Activated naive CD8-positive, alpha-beta T cell (primary cell): ENCODE measurements around the gene GPR137.
A peak's percentile ranks its signal among the peaks of the same experiment; 100 is the strongest.

Source experiments
- H3K27ac Mint-ChIP-seq: one replicate; pipeline ENCODE4 v1.8.0; 2021; ENCODE audit warnings: mixed read lengths
- H3K27me3 Mint-ChIP-seq: one replicate; pipeline ENCODE4 v1.8.0; 2021; ENCODE audit warnings: mixed read lengths
- H3K36me3 Mint-ChIP-seq: one replicate; pipeline ENCODE4 v1.8.0; 2021; ENCODE audit warnings: mixed read lengths
- H3K4me1 Mint-ChIP-seq: one replicate; pipeline ENCODE4 v1.8.0; 2021; ENCODE audit warnings: low read depth, mixed read lengths
- H3K4me3 Mint-ChIP-seq: one replicate; pipeline ENCODE4 v1.8.0; 2021; ENCODE audit warnings: mild to moderate bottlenecking, mixed read lengths
- H3K9me3 Mint-ChIP-seq: one replicate; pipeline ENCODE4 v1.8.0; 2021; ENCODE audit warnings: low read depth, mixed read lengths

The GPR137 gene

DNA sequence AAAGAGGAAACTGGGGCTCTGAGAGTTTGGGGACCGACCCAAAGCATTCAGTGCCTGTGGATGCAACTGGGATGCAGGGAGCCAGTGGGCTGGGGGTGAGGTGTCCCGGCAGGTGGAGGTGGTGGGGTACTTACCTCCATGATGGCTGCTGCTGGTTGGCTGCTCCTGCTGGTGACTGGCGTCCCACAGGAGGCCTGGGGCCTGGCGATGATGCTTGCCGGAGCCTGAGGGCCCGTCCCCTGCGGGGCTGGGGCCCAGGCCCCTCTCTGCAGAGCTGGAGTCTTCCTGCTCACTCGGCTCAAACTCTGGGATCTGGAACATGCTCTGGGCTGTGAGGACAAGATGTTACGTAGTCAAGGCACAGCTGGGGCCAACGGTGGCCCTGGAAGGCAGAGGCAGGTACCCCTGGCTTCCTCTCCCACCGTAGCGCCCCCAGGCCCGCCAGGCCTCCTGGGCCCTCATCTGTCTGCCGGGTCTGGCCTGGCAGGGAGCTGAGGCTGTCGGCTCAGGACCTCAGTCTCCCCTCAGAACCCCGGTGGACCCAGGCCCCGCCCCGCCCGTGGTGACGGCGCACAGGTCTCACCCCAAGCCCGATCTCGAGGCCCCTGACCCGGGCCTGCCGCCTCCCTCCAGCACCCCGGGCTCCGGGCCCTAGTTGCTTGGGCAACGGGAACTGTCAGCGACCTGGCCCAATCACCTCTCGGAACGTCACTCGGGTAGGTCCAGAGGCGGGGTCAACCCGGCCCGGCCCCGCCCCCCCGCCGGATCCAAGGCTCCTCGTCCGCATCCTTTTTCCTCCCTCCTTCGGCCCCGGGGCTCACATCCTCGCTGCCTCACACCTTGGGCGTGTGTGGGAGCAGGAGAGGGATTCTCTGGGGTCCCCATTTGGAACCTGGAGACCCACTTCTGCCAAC lies 1.3 kb upstream of the GPR137 start, which contains the start of gene BAD:
BAD (minus strand) TSS at position 618 of the 914 bp plus-strand sequence; CDS start at position 321, 297 bp downstream.
- no peaks in the 10 kb centered on the region for H3K36me3 Mint-ChIP-seq
- peak within 1 kb of the TSS; percentile 86 for H3K4me3 Mint-ChIP-seq
- H3K27me3 Mint-ChIP-seq = no peaks in the 10 kb centered on the region
- peak within 1 kb of the TSS; percentile 87 for H3K27ac Mint-ChIP-seq
- no peaks in the 10 kb centered on the region for H3K9me3 Mint-ChIP-seq
- H3K4me1 Mint-ChIP-seq = peaks cover 15% of the 10 kb centered on the region

DNA sequence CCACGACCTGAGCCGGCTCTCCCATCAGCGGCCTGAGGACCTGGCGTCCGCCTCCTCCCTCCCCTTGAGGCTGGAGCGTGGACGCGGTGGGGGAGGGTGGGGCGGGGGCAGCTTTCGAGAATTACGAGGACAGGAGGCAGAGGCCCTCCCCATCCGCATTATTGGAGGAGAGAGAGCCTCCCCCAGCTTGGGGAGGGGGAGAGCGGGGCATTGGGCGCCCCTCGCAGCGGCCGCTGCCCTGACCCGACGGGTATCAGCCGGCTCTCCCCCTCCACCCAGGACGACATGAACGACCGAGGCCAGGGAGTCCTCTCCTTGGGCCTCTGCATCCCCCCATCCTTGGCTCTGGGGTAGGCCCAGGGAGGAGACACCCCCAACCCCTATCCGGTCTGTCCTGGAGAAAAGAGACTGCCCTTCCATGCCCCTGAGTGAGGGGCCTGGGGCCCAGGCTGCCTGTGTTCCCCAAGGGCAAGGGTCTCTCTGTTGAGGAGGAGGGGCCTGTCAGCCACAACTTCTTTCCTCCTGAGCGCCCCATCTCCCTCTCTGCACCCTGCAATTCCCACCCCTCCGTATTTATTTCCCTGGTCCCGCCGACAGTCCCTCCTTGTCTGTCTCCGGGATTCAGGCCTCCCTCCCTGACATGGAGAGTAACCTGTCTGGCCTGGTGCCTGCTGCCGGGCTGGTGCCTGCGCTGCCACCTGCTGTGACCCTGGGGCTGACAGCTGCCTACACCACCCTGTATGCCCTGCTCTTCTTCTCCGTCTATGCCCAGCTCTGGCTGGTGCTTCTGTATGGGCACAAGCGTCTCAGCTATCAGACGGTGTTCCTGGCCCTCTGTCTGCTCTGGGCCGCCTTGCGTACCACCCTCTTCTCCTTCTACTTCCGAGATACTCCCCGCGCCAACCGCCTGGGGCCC lies 495 bp downstream of the GPR137 start:
- Mint-ChIP-seq H3K36me3 (no peaks in the 10 kb centered on the region), H3K4me3 (peak overlapping the region; percentile 78), H3K4me1 (peaks cover 19% of the 10 kb centered on the region), H3K9me3 (no peaks in the 10 kb centered on the region), H3K27ac (peak overlapping the region; percentile 72), H3K27me3 (peaks cover 5% of the 10 kb centered on the region)

DNA sequence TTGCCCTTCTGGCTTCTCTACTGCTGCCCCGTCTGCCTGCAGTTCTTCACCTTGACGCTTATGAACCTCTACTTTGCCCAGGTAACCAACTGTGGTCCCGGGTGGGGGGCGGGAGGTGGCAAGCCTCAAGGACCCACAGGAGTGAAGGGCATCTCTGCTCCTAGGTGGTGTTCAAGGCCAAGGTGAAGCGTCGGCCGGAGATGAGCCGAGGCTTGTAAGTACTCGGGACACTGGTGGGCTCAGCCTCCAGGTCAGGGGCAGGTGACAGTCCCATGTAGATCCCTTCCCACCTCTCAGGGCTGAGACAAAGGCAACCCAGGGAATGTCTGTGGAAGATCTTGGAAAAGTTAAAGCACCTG lies 1.1 kb downstream of the GPR137 start:
- Mint-ChIP-seq H3K9me3 (no peaks in the 10 kb centered on the region), H3K36me3 (no peaks in the 10 kb centered on the region), H3K27ac (peak overlapping the region; percentile 72), H3K27me3 (peaks cover 5% of the 10 kb centered on the region), H3K4me1 (peaks cover 19% of the 10 kb centered on the region), H3K4me3 (peak overlapping the region; percentile 78)

DNA sequence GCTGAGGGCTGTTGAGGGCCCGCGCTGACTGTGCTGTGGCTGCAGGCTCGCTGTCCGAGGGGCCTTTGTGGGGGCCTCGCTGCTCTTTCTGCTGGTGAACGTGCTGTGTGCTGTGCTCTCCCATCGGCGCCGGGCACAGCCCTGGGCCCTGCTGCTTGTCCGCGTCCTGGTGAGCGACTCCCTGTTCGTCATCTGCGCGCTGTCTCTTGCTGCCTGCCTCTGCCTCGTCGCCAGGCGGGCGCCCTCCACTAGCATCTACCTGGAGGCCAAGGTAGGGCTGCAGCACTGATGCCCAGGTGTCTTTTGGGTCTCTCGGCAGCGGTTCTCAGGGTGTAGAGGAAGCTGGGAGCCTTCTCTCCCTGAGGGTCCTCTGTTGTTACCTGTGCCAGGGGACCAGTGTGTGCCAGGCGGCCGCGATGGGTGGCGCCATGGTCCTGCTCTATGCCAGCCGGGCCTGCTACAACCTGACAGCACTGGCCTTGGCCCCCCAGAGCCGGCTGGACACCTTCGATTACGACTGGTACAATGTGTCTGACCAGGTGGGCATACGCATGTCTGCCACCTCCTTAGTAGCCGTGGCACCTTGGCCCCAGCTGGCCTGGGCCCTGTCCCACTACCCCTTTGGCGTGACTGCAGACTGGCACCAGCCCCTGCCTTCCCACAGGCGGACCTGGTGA lies 2.2 kb downstream of the GPR137 start:
- no peak overlapping the region for H3K27ac Mint-ChIP-seq
- no peaks in the 10 kb centered on the region for H3K9me3 Mint-ChIP-seq
- peaks cover 21% of the 10 kb centered on the region for H3K4me1 Mint-ChIP-seq

DNA sequence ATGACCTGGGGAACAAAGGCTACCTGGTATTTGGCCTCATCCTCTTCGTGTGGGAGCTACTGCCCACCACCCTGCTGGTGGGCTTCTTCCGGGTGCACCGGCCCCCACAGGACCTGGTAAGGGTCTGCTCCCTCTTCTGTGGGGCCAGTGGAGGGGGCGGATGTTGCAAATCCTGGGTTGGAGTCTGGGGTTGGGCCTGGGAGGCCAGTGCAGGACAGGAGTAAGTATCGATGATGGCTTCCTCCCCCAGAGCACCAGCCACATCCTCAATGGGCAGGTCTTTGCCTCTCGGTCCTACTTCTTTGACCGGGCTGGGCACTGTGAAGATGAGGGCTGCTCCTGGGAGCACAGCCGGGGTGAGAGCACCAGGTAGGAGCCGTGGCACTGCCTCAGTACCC lies 2.7 kb downstream of the GPR137 start:
- Mint-ChIP-seq H3K4me3 (no peak overlapping the region), H3K9me3 (no peaks in the 10 kb centered on the region), H3K36me3 (no peaks in the 10 kb centered on the region), H3K27ac (no peak overlapping the region), H3K4me1 (peaks cover 18% of the 10 kb centered on the region), H3K27me3 (peaks cover 7% of the 10 kb centered on the region)

More for the DNA sequence above, 2.2 kb downstream of the GPR137 start:
- H3K4me3 Mint-ChIP-seq = no peak overlapping the region
- H3K27me3 Mint-ChIP-seq = peaks cover 5% of the 10 kb centered on the region
- H3K36me3 Mint-ChIP-seq = no peaks in the 10 kb centered on the region

DNA sequence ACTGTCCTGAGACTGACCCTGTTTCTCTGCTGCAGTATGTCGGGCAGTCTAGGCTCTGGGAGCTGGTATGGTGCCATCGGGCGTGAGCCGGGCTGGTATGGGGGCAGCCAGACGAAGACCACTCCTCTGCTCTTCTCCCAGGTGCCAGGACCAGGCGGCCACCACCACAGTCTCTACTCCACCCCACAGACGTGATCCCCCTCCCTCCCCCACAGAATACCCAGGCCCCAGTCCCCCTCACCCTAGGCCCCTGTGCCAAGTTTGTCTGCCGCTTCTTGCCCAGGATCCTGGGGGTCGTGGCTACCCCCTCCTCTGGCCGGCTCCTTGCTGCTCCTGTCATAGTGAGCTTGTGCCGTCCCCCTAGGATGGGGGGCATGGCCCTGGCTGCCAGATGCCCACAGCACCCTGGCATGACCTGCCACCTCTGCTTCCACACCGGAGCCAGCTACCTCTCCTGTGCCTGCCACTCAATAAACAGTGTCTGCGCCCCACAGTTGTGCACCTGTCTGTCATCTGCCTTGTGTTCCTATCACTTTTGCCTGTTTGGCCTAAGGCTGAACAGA lies 3.4 kb downstream of the GPR137 start:
- H3K9me3 Mint-ChIP-seq = no peaks in the 10 kb centered on the region
- no peaks in the 10 kb centered on the region for H3K36me3 Mint-ChIP-seq
- peaks cover 8% of the 10 kb centered on the region for H3K27me3 Mint-ChIP-seq
- no peak overlapping the region for H3K4me3 Mint-ChIP-seq
- peaks cover 15% of the 10 kb centered on the region for H3K4me1 Mint-ChIP-seq
- H3K27ac Mint-ChIP-seq = no peak overlapping the region

DNA sequence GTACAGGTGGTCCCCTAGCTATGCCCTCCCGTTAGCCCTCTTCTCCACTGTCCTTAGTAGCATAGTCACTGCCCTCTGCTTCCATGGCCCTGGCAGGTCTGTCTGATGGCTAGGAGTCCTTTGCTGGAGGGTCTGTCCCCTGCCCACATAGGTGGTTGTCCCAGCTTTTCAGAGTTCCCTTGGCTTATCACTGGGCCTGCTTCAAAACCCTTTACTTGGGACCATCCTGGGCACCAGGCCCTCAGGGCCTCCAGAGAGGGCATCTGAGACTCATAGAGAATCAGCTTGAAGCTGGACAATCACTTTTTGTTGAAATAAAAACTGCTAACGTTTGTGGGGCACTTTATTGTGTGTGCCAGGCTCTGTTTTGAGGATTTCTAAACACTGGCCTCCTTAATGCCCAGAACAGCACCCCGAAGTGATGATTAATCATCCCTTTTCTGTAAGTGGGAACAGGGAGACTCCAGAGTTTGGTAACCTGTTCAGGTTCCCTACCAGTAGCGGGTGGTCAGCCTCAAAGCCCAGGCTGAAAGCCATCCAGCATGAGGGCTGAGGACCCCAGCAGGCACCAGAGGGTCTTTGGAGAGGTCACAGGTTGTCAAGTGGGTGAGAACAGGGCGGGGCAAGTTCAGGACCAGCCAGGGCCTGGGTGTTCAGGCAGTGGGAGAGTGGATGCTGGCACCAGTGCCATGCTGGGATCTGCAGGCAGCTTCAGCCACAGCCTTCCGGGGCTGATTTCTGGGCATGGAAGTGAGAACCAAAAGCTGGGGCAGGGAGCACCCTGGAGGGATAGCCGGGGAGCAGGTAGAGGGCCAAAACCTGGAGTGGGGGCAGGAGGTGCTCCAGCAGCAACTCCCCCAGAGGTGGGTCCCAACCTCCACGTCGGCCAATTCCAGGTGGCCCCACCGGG lies 5.0 kb downstream of the GPR137 start:
- no peaks in the 10 kb centered on the region for H3K36me3 Mint-ChIP-seq
- peaks cover 15% of the 10 kb centered on the region for H3K27me3 Mint-ChIP-seq
- no peaks in the 10 kb centered on the region for H3K9me3 Mint-ChIP-seq
- peak overlapping the region; percentile 54 for H3K27ac Mint-ChIP-seq
- H3K4me1 Mint-ChIP-seq = peaks cover 15% of the 10 kb centered on the region
- peak overlapping the region; percentile 82 for H3K4me3 Mint-ChIP-seq

DNA sequence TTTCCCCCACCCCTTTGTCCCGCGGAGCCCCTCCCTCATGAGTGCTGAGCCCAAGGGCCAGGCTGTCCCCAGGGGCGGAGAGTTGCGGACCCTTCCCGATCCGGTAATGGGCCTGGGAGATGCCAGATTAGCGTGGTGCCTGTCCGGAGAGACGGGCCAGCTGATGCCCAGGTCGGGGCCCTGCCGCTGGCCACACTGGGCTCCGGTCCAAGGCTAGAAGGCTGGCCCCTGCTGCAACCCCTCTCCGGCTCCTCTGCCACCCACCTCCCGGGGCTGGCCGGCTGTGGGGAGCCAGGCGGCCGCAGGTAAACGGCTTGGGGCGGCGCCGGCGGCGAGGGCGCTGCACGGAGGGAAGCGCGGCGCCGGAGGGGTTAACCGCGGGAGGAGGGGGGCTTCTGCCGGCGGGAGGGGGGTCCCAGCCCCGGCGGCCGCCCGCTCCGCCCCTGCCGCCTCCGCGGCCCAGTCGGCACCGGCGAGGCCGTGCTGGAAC lies 5.7 kb downstream of the GPR137 start, which contains the start of gene KCNK4:
KCNK4 (plus strand) TSS at position 41 of the 490 bp plus-strand sequence. CDS start 1,717 bp downstream, outside the sequence.
- Mint-ChIP-seq H3K27me3 (peaks cover 20% of the 10 kb centered on the region), H3K4me1 (peaks cover 13% of the 10 kb centered on the region), H3K27ac (peak within 1 kb of the TSS; percentile 54), H3K36me3 (no peaks in the 10 kb centered on the region), H3K9me3 (no peaks in the 10 kb centered on the region), H3K4me3 (peak within 1 kb of the TSS; percentile 82)

DNA sequence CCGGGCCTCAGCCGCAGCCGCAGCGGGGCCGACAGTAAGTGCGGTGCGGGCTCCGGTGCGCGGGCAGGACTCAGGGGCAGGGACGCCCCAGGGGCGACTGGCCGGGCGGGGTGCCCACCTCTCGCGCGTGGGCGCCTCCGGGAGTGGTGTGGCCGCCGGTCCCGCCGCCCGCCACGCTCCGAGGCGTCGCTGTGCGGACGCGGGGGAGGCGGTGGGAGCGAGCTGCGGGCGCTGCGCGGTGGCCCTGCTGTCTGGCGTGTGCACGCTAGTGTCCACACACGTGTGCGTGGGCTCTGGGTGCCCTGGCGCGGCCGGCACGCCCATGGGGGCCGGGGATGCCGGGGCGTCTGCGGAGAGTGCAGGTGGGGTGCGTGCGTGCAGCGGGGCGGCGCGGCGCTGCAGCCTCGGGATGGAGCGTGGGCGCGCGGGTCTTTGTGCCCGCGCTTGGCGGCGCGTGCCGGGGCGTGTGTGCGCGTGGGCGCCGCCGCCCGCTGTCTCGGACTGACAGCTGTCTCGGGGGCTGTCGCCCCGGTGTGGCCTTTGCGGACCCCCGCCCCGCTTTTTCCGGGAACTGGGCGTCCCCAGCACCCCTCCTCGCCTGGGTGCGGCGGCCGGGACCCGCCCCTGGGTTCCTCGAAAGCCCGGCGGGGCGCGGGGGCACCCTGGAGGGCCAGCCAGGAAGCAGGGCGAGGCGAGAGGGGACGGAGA lies 6.3 kb downstream of the GPR137 start:
- Mint-ChIP-seq H3K27me3 (peaks cover 22% of the 10 kb centered on the region), H3K4me1 (peaks cover 7% of the 10 kb centered on the region), H3K4me3 (no peak overlapping the region), H3K36me3 (no peaks in the 10 kb centered on the region), H3K9me3 (no peaks in the 10 kb centered on the region), H3K27ac (no peak overlapping the region)

DNA sequence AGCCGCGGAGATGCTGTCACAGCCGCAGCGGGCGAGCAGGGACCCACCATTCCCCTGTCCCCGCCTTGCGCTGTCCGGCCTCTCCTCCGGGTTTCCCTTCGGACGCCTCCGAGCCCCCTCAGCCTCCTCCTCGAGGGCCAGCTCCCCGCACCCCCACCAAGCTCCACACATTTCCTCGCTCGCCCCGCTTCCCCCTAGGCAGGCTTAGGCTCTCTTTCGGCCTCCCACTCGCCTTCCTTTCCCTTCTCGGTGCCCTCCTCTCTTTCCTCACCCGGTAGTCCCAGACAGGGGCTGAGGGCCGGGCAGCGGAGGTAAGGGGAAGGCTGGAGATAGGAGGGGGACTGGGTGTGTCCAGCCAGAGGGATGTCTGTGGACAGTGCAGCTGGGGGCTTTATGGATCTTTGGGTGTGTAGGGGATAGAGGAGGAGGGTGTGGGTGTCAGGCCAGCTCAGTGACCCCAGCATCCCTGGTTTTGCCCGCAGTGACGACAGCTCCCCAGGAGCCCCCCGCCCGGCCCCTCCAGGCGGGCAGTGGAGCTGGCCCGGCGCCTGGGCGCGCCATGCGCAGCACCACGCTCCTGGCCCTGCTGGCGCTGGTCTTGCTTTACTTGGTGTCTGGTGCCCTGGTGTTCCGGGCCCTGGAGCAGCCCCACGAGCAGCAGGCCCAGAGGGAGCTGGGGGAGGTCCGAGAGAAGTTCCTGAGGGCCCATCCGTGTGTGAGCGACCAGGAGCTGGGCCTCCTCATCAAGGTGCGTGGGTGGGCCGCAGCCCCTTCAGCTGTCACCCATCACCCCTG lies 7.0 kb downstream of the GPR137 start:
- Mint-ChIP-seq H3K4me1 (peaks cover 9% of the 10 kb centered on the region), H3K4me3 (peak overlapping the region; percentile 40), H3K36me3 (no peaks in the 10 kb centered on the region), H3K27me3 (peaks cover 27% of the 10 kb centered on the region), H3K27ac (no peak overlapping the region), H3K9me3 (no peaks in the 10 kb centered on the region)

DNA sequence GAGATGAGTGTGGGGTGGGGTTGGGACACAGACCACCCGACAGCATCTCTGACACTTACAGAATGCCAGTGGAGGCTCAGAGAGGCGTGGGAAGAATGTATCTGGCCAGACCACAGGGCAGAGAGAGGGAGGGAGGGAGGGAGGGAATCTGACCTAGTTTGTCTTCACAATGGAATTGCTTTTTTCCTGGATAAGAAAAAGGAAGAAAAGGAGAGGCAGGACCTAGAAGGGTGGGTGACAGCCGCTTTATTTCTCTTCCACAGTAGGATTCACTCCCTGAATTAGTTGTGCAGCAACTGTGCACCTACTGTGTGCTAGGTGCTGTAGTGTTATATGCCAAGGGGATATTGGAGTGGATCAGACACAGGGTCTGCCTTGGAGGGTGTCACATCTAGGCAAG lies 9.1 kb downstream of the GPR137 start:
- H3K4me1 Mint-ChIP-seq = peaks cover 15% of the 10 kb centered on the region
- no peaks in the 10 kb centered on the region for H3K9me3 Mint-ChIP-seq
- no peak overlapping the region for H3K27ac Mint-ChIP-seq
- H3K4me3 Mint-ChIP-seq = no peak overlapping the region
- H3K36me3 Mint-ChIP-seq = no peaks in the 10 kb centered on the region
- peaks cover 35% of the 10 kb centered on the region for H3K27me3 Mint-ChIP-seq

DNA sequence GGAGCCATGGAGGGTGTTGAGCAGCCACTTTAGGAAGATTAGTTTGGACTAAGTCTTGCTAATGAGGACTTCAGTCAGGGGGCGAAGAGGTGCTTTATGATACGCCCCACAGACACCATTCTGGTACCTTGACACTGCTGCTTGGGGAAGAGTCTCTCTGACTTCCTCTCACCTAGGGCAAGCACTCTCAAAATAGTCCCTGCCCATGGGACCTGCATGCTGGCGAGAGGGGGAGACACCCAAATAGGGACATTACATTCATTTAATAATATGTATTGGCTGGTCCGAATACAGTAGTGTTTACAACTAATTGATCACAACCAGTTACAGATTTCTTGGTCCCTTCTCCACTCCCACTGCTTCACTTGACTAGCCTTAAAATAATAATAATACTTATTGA lies 10.1 kb downstream of the GPR137 start:
- H3K27me3 Mint-ChIP-seq = peaks cover 34% of the 10 kb centered on the region
- no peaks in the 10 kb centered on the region for H3K36me3 Mint-ChIP-seq
- no peaks in the 10 kb centered on the region for H3K9me3 Mint-ChIP-seq
- no peak overlapping the region for H3K27ac Mint-ChIP-seq
- no peak overlapping the region for H3K4me3 Mint-ChIP-seq
- peaks cover 18% of the 10 kb centered on the region for H3K4me1 Mint-ChIP-seq
